Activated CD8-positive, alpha-beta memory T cell treated with anti-CD3 and anti-CD28 coated beads for 24 hours (primary cell): ENCODE results near the gene TTLL5.
"Not testable (repeated sequence)": the region's sequence is repeated elsewhere in the genome, so short reads cannot be mapped to it uniquely, and the experiment has no call there.

ENCODE experiments used
- DNase-seq: peaks from one replicate; pipeline ENCODE4 v3.0.0-alpha.2; 2020

TTLL5 gene

GRCh38 chr14:75649337-75649736, 11.7 kb upstream of the TTLL5 start:
- no peak for DNase-seq

GRCh38 chr14:75649773-75650172, 11.3 kb upstream of the TTLL5 start:
- DNase-seq, result no peak

- no peak for DNase-seq
These were observed 10.6 kb upstream of the TTLL5 start for GRCh38 chr14:75650253-75651058.

DNA sequence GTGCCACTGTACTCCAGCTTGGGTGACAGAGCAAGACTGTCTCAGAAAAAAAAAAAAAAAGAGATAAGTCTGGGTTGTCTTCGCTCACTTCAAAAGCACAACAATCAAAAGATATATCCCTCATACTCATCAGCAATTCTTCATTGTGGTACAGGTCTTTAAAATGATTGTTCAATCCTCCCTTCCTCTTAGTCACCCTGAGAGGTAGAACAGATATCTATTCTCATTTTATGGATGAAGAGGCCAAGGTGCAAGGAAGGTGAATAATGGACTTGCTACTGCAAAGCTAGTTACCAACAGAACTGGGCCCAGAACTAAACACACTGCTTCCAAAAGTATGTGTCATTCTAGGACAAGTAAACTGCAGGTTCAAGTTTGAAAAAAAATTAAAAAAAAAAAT, 7.5 kb upstream of the TTLL5 start:
- DNase-seq, result no peak

DNA sequence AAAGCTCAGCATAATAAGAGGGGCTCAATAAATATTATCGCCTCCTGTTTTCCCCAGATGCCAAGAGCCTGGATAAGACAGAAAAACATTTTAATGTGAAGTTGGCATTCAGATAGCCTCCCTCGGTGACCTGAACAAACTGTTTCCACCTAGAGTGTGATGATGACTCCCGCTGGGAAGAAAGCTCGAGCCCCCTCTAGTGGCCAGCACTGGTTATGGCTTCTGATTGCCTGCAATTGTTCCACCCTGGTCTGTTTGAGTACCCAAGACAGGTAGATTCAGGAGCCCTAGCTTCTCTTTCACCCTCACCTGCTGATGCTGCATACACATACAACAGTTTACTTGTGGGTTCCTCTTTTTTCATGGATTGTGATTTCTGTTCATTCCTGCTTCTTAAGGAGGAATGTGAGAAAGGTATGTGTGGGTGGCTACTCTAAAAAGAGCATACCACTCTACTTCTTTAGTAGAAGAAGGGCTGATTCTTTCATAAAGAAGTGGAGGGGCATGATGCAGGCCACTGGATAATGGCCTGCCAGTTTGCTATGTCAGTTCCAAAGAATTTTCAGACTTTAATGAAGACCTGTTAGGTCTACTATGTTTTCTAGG, 6.8 kb upstream of the TTLL5 start:
- peak; percentile 93 for DNase-seq

DNA sequence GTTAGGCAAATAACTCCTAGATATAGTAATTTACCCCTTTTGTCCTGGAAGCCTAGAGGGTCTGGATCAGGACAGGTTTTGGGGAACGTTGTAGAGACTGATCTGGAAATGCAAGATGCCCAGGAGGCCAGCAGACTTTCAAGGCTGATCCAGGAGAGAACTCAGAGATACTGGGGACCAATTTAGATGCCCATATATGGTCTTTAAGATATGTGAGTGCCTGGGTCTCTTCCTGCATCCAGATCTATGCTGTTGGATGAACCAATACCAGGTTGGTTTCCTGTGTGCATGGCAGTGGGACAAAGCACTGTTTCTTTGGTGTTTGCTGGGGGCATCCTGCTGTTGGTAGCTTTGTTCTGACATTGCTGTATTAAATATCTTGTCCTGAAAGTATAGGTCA, 5.8 kb upstream of the TTLL5 start:
- no peak for DNase-seq

DNA sequence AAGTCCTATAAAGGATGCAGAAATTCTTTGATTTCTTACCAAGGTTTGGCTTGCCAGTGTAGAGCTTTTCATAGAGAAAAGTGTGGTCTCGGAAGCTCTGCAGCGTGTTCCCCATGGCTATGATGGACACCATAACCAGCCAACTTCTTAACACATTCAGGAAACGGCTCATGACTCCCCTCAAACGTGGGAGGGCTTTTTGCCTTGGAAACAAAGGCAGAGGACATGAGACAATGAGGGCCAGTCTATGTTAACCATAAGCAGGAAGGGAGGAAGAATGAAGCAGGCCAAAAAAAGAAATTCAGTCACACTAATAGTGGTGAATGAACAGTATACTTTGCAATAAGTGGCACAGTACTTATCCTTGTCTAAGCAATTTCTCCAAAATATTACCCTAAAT, 3.7 kb upstream of the TTLL5 start:
- DNase-seq, result no peak

DNA sequence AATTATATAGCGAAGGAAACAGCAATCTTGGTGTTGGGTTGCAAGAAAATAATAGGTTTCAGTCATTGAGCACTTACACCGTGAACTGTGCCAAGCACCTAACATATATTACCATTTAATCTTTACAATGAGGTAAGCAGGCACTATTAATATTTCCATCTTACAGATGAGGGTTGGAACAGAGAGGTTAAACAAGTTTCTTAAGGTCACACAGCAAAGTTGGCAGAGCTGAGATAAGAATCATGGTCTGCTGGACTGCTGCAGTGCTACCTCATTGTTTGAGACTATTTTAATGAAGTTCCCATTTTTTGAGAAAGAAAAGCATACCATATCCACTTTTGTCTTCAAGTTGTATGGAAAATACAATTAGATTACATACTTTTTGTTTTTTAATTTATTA, 2.1 kb upstream of the TTLL5 start:
- no peak for DNase-seq

GRCh38 chr14:75660238-75660629, 812 bp upstream of the TTLL5 start:
- DNase-seq, result no peak

DNA sequence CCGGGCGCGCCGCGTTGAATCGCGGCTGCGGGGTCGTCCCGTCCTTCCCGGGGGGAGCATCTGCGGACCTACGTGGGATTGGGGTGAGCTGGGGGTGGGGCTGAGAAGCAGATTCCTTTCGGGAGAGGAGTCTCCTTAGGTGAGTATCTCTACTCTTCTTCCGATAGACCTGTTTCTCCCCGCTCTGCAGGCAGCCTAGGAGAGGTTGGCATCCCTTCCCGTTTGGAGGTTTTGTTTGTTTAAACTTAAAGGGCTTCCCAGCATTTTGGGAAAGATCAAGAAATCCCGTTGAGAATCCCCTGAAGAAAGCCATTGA, 411 bp downstream of the TTLL5 start:
- DNase-seq, result no peak

DNA sequence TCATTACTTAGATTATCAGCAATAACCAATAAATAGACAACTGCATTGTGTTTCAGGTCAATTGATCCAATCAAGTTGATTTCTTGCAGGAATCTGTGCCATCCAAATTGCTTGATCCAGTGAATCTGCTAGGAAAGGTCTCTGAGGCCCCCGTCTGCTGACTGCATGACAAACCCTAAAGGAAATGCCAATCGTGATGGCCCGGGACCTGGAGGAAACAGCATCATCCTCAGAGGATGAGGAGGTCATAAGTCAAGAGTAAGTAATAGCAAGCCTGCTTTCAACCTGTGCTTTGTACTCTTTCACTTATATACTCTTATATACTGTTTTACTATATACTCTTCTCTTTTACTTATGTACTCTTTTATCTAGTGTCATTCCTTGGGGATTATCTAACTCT, 1.9 kb downstream of the TTLL5 start:
- DNase-seq, result no peak

DNA sequence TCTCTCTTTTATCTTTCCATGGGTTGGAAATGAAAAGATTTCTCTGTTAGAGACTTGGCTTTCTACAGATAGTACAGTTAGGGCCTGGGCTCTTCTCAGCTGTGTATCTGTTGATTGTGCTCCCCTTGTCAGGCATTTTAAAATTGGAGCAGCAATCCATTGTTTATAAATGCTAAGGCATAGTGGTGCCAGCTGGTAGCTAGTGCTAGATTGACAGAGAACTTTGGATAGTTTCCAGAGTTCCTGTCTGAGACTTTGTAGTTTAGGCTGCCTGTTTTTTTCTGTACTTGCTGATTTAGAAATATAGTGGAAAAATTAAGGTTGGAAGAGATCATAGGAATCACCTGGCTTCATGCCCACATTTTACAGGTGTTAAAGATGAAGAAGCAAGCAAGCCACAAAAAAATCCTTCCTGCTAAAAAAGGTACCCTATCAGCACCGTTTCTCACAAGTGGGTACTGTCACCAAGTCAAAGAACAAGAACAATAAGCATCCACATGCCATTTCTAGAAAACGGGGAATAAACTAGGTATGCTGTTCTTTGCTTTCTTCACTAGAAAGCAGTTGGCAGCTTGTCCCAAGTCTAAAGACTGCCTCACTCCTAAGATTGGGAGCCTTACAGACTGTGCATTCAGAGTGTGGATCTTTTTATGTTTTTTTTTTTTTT, 6.2 kb downstream of the TTLL5 start:
- DNase-seq, result no peak

DNA sequence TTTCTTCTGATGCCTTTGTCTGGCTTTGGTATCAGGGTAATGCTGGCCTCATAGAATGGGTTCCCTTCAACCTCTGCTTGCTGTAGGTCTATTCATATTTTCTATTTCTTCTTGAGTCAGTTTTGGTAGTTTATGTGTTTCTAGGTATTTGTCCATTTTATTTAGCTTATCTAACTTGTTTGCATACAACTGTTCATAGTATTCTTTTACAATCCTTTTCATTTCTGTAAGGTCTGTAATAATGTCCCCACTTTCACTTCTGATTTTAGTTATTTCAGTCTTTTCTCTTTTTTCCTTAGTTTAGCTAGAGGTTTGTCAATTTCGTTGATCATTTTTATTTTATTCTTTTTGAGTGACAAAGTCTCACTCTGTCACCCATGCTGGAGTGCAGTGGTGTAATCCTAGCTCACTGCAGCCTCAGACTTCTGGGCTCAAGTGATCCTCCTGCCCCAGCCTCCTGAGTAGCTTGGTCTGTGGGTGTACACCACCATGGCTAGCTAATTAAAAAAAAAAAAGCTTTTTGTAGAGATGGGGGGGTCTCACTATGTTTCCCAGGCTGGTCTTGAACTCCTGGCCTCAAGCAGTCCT, 11.7 kb downstream of the TTLL5 start:
- DNase-seq, result no peak

DNA sequence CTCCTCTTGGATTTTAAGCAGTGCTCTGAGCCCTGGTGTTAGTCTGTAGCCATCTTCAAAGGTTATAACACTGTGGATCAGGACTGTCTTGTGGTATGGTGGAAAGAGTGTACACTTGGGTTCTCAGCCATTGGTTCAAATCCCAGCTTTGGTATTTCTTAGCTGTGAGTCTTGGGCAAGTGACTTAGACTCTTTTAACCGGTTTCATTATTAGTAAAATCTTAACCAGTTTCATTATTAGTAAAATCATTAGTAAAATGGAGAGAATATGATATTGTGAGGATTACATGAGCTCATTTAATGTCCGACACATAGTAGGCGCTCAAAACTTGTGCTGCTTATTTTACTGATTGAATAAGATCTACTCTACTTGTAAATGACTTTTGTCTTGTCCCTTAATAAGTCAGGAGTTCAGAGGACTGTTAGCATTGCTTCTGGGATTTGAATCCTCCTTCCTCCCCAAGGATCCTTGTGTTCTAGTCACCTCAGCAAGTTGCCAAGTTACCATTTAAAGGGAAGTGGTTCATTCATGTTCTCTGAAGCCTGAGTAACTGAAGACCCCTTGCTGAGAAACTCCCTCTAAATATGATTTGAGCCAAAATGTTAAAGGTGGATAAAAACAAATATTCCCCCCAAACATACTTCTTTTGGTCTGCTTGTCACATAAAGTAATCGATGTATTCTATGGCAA, 12.4 kb downstream of the TTLL5 start:
- no peak for DNase-seq

DNA sequence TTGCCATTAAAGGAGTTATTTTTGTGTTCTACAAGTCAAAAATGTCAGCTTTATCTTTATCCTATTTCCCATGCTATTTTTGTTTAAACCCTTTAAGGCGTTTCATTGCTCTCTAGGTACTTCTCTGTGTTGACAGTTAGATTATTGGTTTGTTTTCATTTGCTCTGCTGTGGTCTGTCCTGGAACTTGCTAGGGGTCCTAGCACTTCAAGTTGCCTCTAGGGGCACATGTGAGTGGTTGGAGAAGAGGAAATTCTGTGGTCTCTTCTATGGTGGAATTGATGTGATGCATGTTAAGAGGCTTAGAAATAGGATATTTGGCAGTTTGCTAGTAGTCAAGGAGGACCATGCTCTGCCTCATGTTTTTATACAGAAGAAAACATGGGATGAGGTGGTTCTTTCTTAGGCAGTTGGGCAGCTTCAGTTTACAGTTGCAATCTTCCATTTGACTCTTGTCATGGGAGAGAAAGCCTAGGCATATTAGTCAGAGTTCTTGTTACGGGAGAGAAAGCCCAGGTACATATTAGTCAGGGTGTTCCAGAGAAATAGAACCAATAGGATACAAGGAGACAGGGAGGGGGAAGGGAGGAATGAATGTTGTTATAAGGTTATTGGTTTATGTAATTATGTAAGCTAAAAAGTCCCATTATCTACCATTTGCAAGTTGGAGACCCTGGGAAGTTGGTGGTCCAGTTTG, 14.4 kb downstream of the TTLL5 start:
- DNase-seq, result no peak

GRCh38 chr14:75685910-75686309, 24.9 kb downstream of the TTLL5 start:
- no peak for DNase-seq

DNA sequence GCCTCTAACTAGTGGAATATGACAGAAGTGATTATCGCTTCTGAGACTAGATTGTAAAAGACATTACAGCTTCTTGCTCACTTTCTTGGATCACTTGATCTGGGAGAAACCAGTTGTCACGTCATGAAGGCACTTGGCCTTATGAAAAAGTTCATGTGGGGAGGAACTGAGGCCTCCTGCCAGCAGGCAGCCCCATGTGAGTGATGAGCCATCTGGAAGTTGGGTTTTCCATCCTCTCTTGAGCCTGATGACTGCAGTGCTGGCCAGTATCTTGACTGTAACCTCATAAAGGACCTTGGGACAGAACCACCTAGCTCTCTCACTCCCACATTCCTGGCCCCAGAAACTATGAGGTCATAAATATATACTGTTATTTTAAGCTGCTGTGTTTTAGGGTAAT, 28.0 kb downstream of the TTLL5 start:
- DNase-seq, result no peak

DNA sequence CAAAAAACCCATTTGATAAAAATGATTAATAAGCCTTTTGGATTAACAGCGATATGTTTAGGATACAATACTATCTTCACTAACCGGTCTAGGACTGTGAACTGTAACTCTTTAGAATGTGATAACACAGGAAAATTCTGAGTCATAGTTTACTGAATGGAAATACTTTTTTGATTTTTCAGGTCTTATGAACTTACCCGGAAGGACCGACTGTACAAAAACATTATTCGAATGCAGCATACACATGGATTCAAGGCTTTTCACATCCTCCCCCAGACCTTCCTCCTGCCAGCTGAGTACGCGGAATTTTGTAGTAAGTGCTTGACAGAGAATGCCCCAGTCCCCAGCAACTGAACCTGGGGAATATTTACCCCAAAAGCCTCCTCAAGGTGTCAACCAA, 29.0 kb downstream of the TTLL5 start:
- DNase-seq, result no peak

GRCh38 chr14:75695025-75695424, 34.0 kb downstream of the TTLL5 start:
- not testable (repeated sequence) for DNase-seq

- no peak for DNase-seq
These were observed 36.3 kb downstream of the TTLL5 start for GRCh38 chr14:75697386-75697785.

GRCh38 chr14:75697918-75698317, 36.9 kb downstream of the TTLL5 start:
- DNase-seq, result no peak

DNA sequence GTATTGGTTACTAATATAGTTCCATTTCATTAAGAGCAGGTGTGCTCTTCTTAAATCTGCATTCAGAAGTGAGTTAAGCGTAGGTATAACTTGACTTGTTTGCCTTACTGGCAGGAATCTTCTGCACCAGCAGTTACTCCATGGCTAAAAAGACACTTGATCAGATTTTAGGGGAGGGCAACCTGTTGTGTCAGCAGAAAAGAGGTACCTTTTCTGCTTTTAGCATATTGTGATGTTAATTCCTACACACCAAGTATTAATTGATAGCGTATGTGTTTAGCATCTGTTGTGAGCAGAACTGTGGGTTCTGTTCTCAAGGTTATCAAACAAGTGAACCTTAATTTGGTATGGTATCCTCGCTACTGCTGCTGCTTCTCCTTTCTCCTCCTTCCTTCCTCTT, 38.3 kb downstream of the TTLL5 start:
- DNase-seq, result no peak

DNA sequence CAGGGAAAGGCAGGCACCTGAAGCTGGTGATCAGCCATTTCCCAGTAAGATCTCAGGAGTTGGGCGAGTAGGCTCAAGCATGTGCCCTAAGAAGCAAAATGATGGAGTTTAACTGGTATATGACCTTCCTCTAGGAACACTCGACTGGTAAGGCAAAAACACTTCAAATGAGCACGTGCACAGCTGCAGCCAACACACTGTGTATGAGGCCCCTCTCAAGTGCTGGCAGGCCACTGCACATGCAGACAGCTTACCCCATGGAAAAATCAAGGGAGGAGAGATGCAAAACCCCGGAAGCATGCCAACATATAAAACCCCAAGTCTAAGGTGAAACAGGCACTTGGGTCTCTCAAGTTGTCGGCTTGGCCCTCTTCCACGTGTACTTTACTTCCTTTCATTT, 39.2 kb downstream of the TTLL5 start:
- DNase-seq, result no peak
